Measurements from ENCODE around the gene SLC44A5.

GRCh38 chr1:75471252-75471651 is 139.7 kb downstream of the SLC44A5 start:
- no peak for TF ChIP-seq POLR2AphosphoS5 (IDR thresholded peaks at IDR 0.05)
- TF ChIP-seq CTCF (IDR thresholded peaks at IDR 0.05): no peak
- TF ChIP-seq EP300 (IDR thresholded peaks at IDR 0.05): no peak
- no peak for TF ChIP-seq POLR2A (IDR thresholded peaks at IDR 0.05)

Measured in suprapubic skin (tissue), 4 donors.